ENCODE data around the gene PTDSS2. TPM values are rescaled to one million over a fixed set of nuclear protein-coding genes. Genes with fewer than 3 reads are reported as not detected.

Gene PTDSS2
- total RNA-seq, 1 experiment from 2014 or later = 78.1 TPM

GRCh38 chr11:477052-477715, 27.1 kb downstream of the PTDSS2 start:
- in situ Hi-C loops (cut with HindIII; ENCODE audit: low sequenced_read_pairs) = no loop called here
- DNase-seq (ENCODE audit: low spot score) = peak; percentile 87

GRCh38 chr11:479311-479710, 29.2 kb downstream of the PTDSS2 start:
- in situ Hi-C loops (cut with HindIII; ENCODE audit: low sequenced_read_pairs) = no loop called here
- DNase-seq (ENCODE audit: low spot score) = no peak

- in situ Hi-C loops (cut with HindIII; ENCODE audit: low sequenced_read_pairs) = no loop called here
- DNase-seq (ENCODE audit: low spot score) = no peak
Measured at GRCh38 chr11:484616-485015, 34.5 kb downstream of the PTDSS2 start.

GRCh38 chr11:486189-486588, 36.1 kb downstream of the PTDSS2 start:
- DNase-seq (ENCODE audit: low spot score) = no peak
- in situ Hi-C loops (cut with HindIII; ENCODE audit: low sequenced_read_pairs) = no loop called here

GRCh38 chr11:487571-488021, 37.5 kb downstream of the PTDSS2 start:
- DNase-seq (ENCODE audit: low spot score) = no peak
- in situ Hi-C loops (cut with HindIII; ENCODE audit: low sequenced_read_pairs) = no loop called here

GRCh38 chr11:488062-488461, 38.0 kb downstream of the PTDSS2 start:
- in situ Hi-C loops (cut with HindIII; ENCODE audit: low sequenced_read_pairs) = no loop called here
- no peak for DNase-seq (ENCODE audit: low spot score)

- no peak for DNase-seq (ENCODE audit: low spot score)
- in situ Hi-C loops (cut with HindIII; ENCODE audit: low sequenced_read_pairs) = no loop called here
Measured at GRCh38 chr11:488579-488978, 38.5 kb downstream of the PTDSS2 start.

GRCh38 chr11:488992-489391, 38.9 kb downstream of the PTDSS2 start:
- in situ Hi-C loops (cut with HindIII; ENCODE audit: low sequenced_read_pairs) = no loop called here
- DNase-seq (ENCODE audit: low spot score) = no peak

- DNase-seq (ENCODE audit: low spot score) = no peak
- in situ Hi-C loops (cut with HindIII; ENCODE audit: low sequenced_read_pairs) = no loop called here
Measured at GRCh38 chr11:489610-490185, 39.6 kb downstream of the PTDSS2 start.

GRCh38 chr11:490186-490929, 40.3 kb downstream of the PTDSS2 start:
- in situ Hi-C loops (cut with HindIII; ENCODE audit: low sequenced_read_pairs) = no loop called here
- no peak for DNase-seq (ENCODE audit: low spot score)

GRCh38 chr11:490930-491260, 40.8 kb downstream of the PTDSS2 start:
- DNase-seq (ENCODE audit: low spot score) = no peak
- in situ Hi-C loops (cut with HindIII; ENCODE audit: low sequenced_read_pairs) = no loop called here

GRCh38 chr11:491358-491757, 41.3 kb downstream of the PTDSS2 start:
- in situ Hi-C loops (cut with HindIII; ENCODE audit: low sequenced_read_pairs) = no loop called here
- no peak for DNase-seq (ENCODE audit: low spot score)

GRCh38 chr11:492427-493226, 42.5 kb downstream of the PTDSS2 start:
- DNase-seq (ENCODE audit: low spot score) = peak; percentile 66
- in situ Hi-C loops (cut with HindIII; ENCODE audit: low sequenced_read_pairs) = no loop called here

- in situ Hi-C loops (cut with HindIII; ENCODE audit: low sequenced_read_pairs) = no loop called here
- no peak for DNase-seq (ENCODE audit: low spot score)
Measured at GRCh38 chr11:494761-495536, 44.9 kb downstream of the PTDSS2 start.

- in situ Hi-C loops (cut with HindIII; ENCODE audit: low sequenced_read_pairs) = no loop called here
- no peak for DNase-seq (ENCODE audit: low spot score)
Measured at GRCh38 chr11:495537-495931, 45.5 kb downstream of the PTDSS2 start.

- no peak for DNase-seq (ENCODE audit: low spot score)
- in situ Hi-C loops (cut with HindIII; ENCODE audit: low sequenced_read_pairs) = no loop called here
Measured at GRCh38 chr11:496834-497564, 46.9 kb downstream of the PTDSS2 start.

GRCh38 chr11:497565-498296, 47.7 kb downstream of the PTDSS2 start:
- in situ Hi-C loops (cut with HindIII; ENCODE audit: low sequenced_read_pairs) = no loop called here
- no peak for DNase-seq (ENCODE audit: low spot score)
